CD14-positive monocyte (primary cell): ENCODE measurements around the gene CDCA7L. TPM values are rescaled to one million over a fixed set of nuclear protein-coding genes. Genes with fewer than 3 reads are reported as not detected.

Source experiments
- DNase-seq, 3 donors: peaks; one replicate each; pipeline ENCODE4 v3.0.0-alpha.2; 2011 to 2022
- H2AFZ ChIP-seq: 2 replicates; pipeline ENCODE4 v1.6.0; 2012; ENCODE audit warnings: mild to moderate bottlenecking, low read depth, low read length, inconsistent platforms; ENCODE audit not compliant: insufficient read depth, poor library complexity, severe bottlenecking
- H3K27ac ChIP-seq, 2 donors: 1 replicate in 1 of 2; 2 replicates in 1 of 2; pipeline ENCODE4 v1.5.1; 2012 to 2013; ENCODE audit warnings: low read length in 2 of 2, control low read depth in 1 of 2, inconsistent platforms in 1 of 2, low read depth in 1 of 2, mild to moderate bottlenecking in 1 of 2
- H3K27me3 ChIP-seq, 2 donors: one replicate each; pipeline versions ENCODE4 v1.6.0 to v1.6.1; 2011 to 2013; ENCODE audit warnings: low read length in 2 of 2; ENCODE audit not compliant: control insufficient read depth in 2 of 2, insufficient read depth in 2 of 2
- H3K36me3 ChIP-seq, 2 donors: replicated peaks in 1 of 2; 1 replicate in 1 of 2; 2 replicates in 1 of 2; pipeline versions ENCODE4 v1.5.1 to v1.6.1; 2012 to 2013; ENCODE audit warnings: low read length in 2 of 2, control low read depth in 1 of 2, inconsistent platforms in 1 of 2, mild to moderate bottlenecking in 1 of 2; ENCODE audit not compliant: insufficient read depth in 2 of 2, control insufficient read depth in 1 of 2
- H3K4me1 ChIP-seq, 2 donors: 1 replicate in 1 of 2; 2 replicates in 1 of 2; pipeline versions ENCODE4 v1.5.1 to v1.6.1; 2012 to 2013; ENCODE audit warnings: low read length in 2 of 2, control low read depth in 1 of 2, inconsistent platforms in 1 of 2, mild to moderate bottlenecking in 1 of 2, moderate library complexity in 1 of 2; ENCODE audit not compliant: insufficient read depth in 2 of 2, control insufficient read depth in 1 of 2
- H3K4me2 ChIP-seq: replicated peaks from 2 replicates; pipeline ENCODE3; 2012; ENCODE audit warnings: low read length, moderate library complexity, mild to moderate bottlenecking; ENCODE audit not compliant: poor library complexity, severe bottlenecking; ENCODE audit errors: extremely low read depth
- H3K4me3 ChIP-seq, 3 experiments: fragments of 200-600 bp in 1 of 3; sonication (generic) in 1 of 3; replicated peaks in 1 of 3; 1 replicate in 2 of 3; 2 replicates in 1 of 3; pipeline ENCODE4 v1.5.1; 2011 to 2013; ENCODE audit warnings: low read length in 3 of 3, mild to moderate bottlenecking in 3 of 3, control low read depth in 2 of 3, low read depth in 2 of 3, inconsistent platforms in 1 of 3, moderate library complexity in 1 of 3
- H3K79me2 ChIP-seq: 2 replicates; pipeline ENCODE4 v1.6.0; 2012; ENCODE audit warnings: mild to moderate bottlenecking, control low read depth, inconsistent platforms, low read length, moderate library complexity; ENCODE audit not compliant: insufficient read depth
- H3K9ac ChIP-seq: 2 replicates; pipeline ENCODE4 v1.6.0; 2017; ENCODE audit warnings: low read length, mild to moderate bottlenecking; ENCODE audit not compliant: insufficient read depth, poor library complexity, severe bottlenecking
- H3K9me3 ChIP-seq, 2 donors: replicated peaks in 1 of 2; 1 replicate in 1 of 2; 2 replicates in 1 of 2; pipeline versions ENCODE4 v1.5.1 to v1.6.1; 2012 to 2013; ENCODE audit warnings: low read length in 2 of 2, control low read depth in 1 of 2; ENCODE audit not compliant: control insufficient read depth in 1 of 2, insufficient read depth in 1 of 2
- H4K20me1 ChIP-seq: 2 replicates; pipeline ENCODE4 v1.6.0; 2012; ENCODE audit warnings: mild to moderate bottlenecking, low read length, control low read depth, moderate library complexity; ENCODE audit not compliant: insufficient read depth
- H3K27ac Mint-ChIP-seq, 7 donors: one replicate each; pipeline ENCODE4 v1.8.0; 2020; ENCODE audit warnings: mild to moderate bottlenecking in 7 of 7, mixed read lengths in 7 of 7, moderate library complexity in 6 of 7, inconsistent platforms in 2 of 7
- H3K27me3 Mint-ChIP-seq, 3 donors: one replicate each; pipeline ENCODE4 v1.8.0; 2021 to 2022; ENCODE audit warnings: low read depth in 3 of 3, mild to moderate bottlenecking in 3 of 3, mixed read lengths in 3 of 3, moderate library complexity in 3 of 3, inconsistent platforms in 1 of 3
- H3K36me3 Mint-ChIP-seq, 2 donors: one replicate each; pipeline ENCODE4 v1.8.0; 2020; ENCODE audit warnings: mixed read lengths in 2 of 2, inconsistent platforms in 1 of 2, mild to moderate bottlenecking in 1 of 2
- H3K4me1 Mint-ChIP-seq: one replicate; pipeline ENCODE4 v1.8.0; 2020; ENCODE audit warnings: mild to moderate bottlenecking, mixed read lengths
- H3K4me3 Mint-ChIP-seq, 2 donors: one replicate each; pipeline ENCODE4 v1.8.0; 2020; ENCODE audit warnings: mild to moderate bottlenecking in 2 of 2, mixed read lengths in 2 of 2, moderate library complexity in 1 of 2
- H3K9me3 Mint-ChIP-seq, 7 donors: one replicate each; pipeline ENCODE4 v1.8.0; 2020 to 2022; ENCODE audit warnings: mixed read lengths in 7 of 7, mild to moderate bottlenecking in 6 of 7, moderate library complexity in 6 of 7, inconsistent platforms in 2 of 7
- WGBS: methylation state at CpG from one replicate; pipeline ENCODE4 v1.1.5; 2013; ENCODE audit warnings: missing lambda C conversion rate; ENCODE audit not compliant: insufficient coverage; 5-methylcytosine and 5-hydroxymethylcytosine counted together
- intact Hi-C, 2 donors: fragments of 100-400 bp; cut with micrococcal nuclease; formaldehyde crosslinking; loops; one replicate each; pipeline versions ENCODE4 v1.15.0 to v1.15.1; 2023
- polyA plus RNA-seq, 3 donors: library from polyadenylated mRNA; depleted of rRNA in 1 of 3; unstranded in 2 of 3; stranded (reverse) in 1 of 3; fragments of 300-500 nt in 2 of 3; fragments of >200 nt in 1 of 3; fragmentation: Illumina TruSeq in 2 of 3; gene quantifications; 1 replicate in 2 of 3; 2 replicates in 1 of 3; pipeline ENCODE4 v1.2.3, GENCODE V29; 2012 to 2021
- TF ChIP-seq, protein P1 (sequence below): fragments of 200-600 bp; IDR thresholded peaks from one replicate; pipeline ENCODE4 v1.8.0; 2022; ENCODE audit warnings: antibody characterized with exemption, mild to moderate bottlenecking

CDCA7L gene
- polyA plus RNA-seq, 3 donors, result 2.5 to 4.3 (median 3.1) TPM

DNA sequence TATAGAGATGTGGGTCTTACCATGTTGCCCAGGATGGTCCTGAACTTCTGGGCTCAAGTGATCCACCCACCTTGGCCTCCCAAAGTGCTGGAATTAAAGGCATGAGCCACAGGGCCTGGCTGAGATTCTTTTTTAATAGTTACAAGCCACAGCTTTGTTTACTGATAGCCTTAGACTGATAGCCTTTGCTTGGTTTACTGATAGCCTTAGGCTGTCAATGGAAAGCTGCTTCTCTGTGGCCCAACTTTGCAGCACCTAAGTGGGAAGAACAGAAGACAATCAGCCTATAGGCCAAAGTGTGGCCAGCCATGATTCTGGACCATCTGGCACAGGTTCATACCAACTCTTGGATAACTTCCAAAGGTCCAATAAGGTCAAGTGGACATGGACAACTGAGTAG lies 24.1 kb upstream of the CDCA7L start:
- Mint-ChIP-seq H3K27me3 (peaks cover under 1 to 5% (median 5%) of the 10 kb centered on the region in 3 donors), H3K27ac (no peak overlapping the region)

DNA sequence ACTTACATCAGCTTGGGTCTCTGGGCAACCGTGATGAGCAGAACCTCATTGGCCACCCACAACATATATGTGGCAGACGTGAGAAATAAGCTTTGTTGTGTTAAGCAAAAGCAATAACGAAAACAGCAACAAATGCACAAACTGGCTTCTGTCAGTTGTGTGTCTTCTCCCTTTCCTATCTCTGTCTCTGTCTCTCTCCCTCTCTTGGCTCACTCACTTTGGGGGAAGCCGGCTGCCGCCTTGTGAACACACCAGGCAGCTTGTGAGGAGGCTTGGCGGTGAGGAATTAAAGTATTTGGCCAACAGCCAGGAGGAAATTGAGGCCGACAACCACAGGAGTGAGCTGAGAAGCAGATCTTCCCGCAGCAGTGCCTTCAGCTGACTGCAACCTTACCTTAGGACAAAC lies 21.9 kb upstream of the CDCA7L start:
- WGBS, result 11% methylated on average over 4 of the region's 8 CpGs
- no peaks in the 10 kb centered on the region for H3K36me3 Mint-ChIP-seq
- no peak overlapping the region for H3K27ac ChIP-seq
- peak overlapping the region; percentile 11 for H2AFZ ChIP-seq
- H4K20me1 ChIP-seq, result no peaks in the 10 kb centered on the region
- H3K4me1 ChIP-seq, result peaks cover 4 to 24% of the 10 kb centered on the region in 2 donors
- no peak overlapping the region for H3K9ac ChIP-seq
- intact Hi-C loops, result no loop called here
- no peak overlapping the region for H3K4me2 ChIP-seq
- peaks cover 0 to 5% (median 5%) of the 10 kb centered on the region in 3 donors for H3K27me3 Mint-ChIP-seq
- no peaks in the 10 kb centered on the region for H3K27me3 ChIP-seq
- H3K4me3 Mint-ChIP-seq, result no peak overlapping the region
- H3K9me3 Mint-ChIP-seq, result peaks cover 0 to 4% (median 0%) of the 10 kb centered on the region in 7 donors
- H3K36me3 ChIP-seq, result no peaks in the 10 kb centered on the region
- DNase-seq, result peak in 1 of 3 donors; percentile 12
- no peak overlapping the region for H3K4me3 ChIP-seq
- TF ChIP-seq, protein P1, sequence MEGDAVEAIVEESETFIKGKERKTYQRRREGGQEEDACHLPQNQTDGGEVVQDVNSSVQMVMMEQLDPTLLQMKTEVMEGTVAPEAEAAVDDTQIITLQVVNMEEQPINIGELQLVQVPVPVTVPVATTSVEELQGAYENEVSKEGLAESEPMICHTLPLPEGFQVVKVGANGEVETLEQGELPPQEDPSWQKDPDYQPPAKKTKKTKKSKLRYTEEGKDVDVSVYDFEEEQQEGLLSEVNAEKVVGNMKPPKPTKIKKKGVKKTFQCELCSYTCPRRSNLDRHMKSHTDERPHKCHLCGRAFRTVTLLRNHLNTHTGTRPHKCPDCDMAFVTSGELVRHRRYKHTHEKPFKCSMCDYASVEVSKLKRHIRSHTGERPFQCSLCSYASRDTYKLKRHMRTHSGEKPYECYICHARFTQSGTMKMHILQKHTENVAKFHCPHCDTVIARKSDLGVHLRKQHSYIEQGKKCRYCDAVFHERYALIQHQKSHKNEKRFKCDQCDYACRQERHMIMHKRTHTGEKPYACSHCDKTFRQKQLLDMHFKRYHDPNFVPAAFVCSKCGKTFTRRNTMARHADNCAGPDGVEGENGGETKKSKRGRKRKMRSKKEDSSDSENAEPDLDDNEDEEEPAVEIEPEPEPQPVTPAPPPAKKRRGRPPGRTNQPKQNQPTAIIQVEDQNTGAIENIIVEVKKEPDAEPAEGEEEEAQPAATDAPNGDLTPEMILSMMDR, result no peak
- no peaks in the 10 kb centered on the region for H3K79me2 ChIP-seq
- H3K4me1 Mint-ChIP-seq, result peaks cover 16% of the 10 kb centered on the region
- H3K27ac Mint-ChIP-seq, result peak overlapping the region in 1 of 7 donors; percentile 63
- no peaks in the 10 kb centered on the region for H3K9me3 ChIP-seq

More for the DNA sequence above, 24.1 kb upstream of the CDCA7L start:
- TF ChIP-seq, protein P1, result no peak
- no peak overlapping the region for H3K4me3 Mint-ChIP-seq
- intact Hi-C loops, result no loop called here
- peaks cover 16% of the 10 kb centered on the region for H3K4me1 Mint-ChIP-seq
- no peak overlapping the region for H3K4me3 ChIP-seq
- H3K36me3 Mint-ChIP-seq, result no peaks in the 10 kb centered on the region
- peaks cover 4 to 24% of the 10 kb centered on the region in 2 donors for H3K4me1 ChIP-seq
- no peaks in the 10 kb centered on the region for H3K79me2 ChIP-seq
- no peaks in the 10 kb centered on the region for H3K27me3 ChIP-seq
- no peak overlapping the region for H2AFZ ChIP-seq
- no peak for DNase-seq
- no peak overlapping the region for H3K4me2 ChIP-seq
- H3K27ac ChIP-seq, result no peak overlapping the region
- H3K36me3 ChIP-seq, result no peaks in the 10 kb centered on the region
- H4K20me1 ChIP-seq, result no peaks in the 10 kb centered on the region
- H3K9me3 Mint-ChIP-seq, result peaks cover 0 to 7% (median 0%) of the 10 kb centered on the region in 7 donors
- no peaks in the 10 kb centered on the region for H3K9me3 ChIP-seq
- no peak overlapping the region for H3K9ac ChIP-seq
